K562 (cell line): ENCODE measurements around the gene B3GNT9. TPM values are rescaled to one million over a fixed set of nuclear protein-coding genes. Genes with fewer than 3 reads are reported as not detected.

Experiments used
- CREB3L1 ChIP-seq: fragments of 450-650 bp; IDR thresholded peaks from 2 replicates; pipeline ENCODE4 v1.6.1; 2014; ENCODE audit warnings: low read depth, mild to moderate bottlenecking, moderate library complexity, borderline replicate concordance
- ETV5 ChIP-seq: sonication (generic); formaldehyde crosslinking; IDR thresholded peaks from 2 replicates; pipeline ENCODE4 v1.4.0; 2020; ENCODE audit warnings: low read depth, mild to moderate bottlenecking, missing genetic modification reagents
- MAZ ChIP-seq, 2 experiments: fragments of 450-650 bp in 1 of 2; sonication (generic) in 1 of 2; formaldehyde crosslinking; IDR thresholded peaks in 1 of 2; conservative IDR thresholded peaks in 1 of 2; 2 replicates each; pipeline versions ENCODE4 v1.4.0 to v1.5.0; 2020; ENCODE audit warnings: mild to moderate bottlenecking in 1 of 2, missing genetic modification reagents in 1 of 2
- NR2C1 ChIP-seq, 2 experiments: fragments of 450-650 bp; IDR thresholded peaks; 2 replicates each; pipeline ENCODE4 v1.6.1; 2017; ENCODE audit warnings: mild to moderate bottlenecking in 2 of 2, antibody characterized with exemption in 1 of 2, inconsistent platforms in 1 of 2, missing compliant biosample characterization in 1 of 2, missing genetic modification characterization in 1 of 2
- NRF1 ChIP-seq, 2 experiments: fragments of 450-650 bp; IDR thresholded peaks in 1 of 2; conservative IDR thresholded peaks in 1 of 2; 2 replicates each; pipeline ENCODE4 v1.6.1; 2014; ENCODE audit warnings: mild to moderate bottlenecking in 2 of 2
- POLR2G ChIP-seq: fragments of 200-400 bp; formaldehyde crosslinking; IDR thresholded peaks from 2 replicates; pipeline ENCODE4 v1.6.1; 2017; ENCODE audit warnings: low read depth, mild to moderate bottlenecking, antibody characterized with exemption, low read length, moderate library complexity
- SMARCA5 ChIP-seq: fragments of 450-650 bp; IDR thresholded peaks from 2 replicates; pipeline ENCODE4 v1.6.1; 2016
- TCF15 ChIP-seq: fragments of 250-450 bp; sonication (Bioruptor Pico); IDR thresholded peaks from 2 replicates; pipeline ENCODE4 v1.8.0; 2022; ENCODE audit warnings: moderate library complexity, mild to moderate bottlenecking, inconsistent platforms
- THAP12 ChIP-seq: fragments of 250-450 bp; sonication (Bioruptor Pico); IDR thresholded peaks from 2 replicates; pipeline ENCODE4 v1.9.0; 2021; ENCODE audit warnings: mild to moderate bottlenecking, inconsistent platforms
- YY1 ChIP-seq, 3 experiments: IDR thresholded peaks; 2 replicates each; pipeline ENCODE4 v1.6.1; 2011; ENCODE audit warnings: low read length in 2 of 3, mild to moderate bottlenecking in 2 of 3, moderate library complexity in 2 of 3, borderline replicate concordance in 1 of 3, control low read depth in 1 of 3, low read depth in 1 of 3; ENCODE audit not compliant: insufficient read depth in 3 of 3, insufficient replicate concordance in 2 of 3, control insufficient read depth in 1 of 3, insufficient read length in 1 of 3; ENCODE audit errors: extremely low read depth in 1 of 3
- ZBTB7A ChIP-seq: IDR thresholded peaks from 2 replicates; pipeline ENCODE4 v1.6.1; 2011; ENCODE audit warnings: low read depth, mild to moderate bottlenecking, low read length, moderate library complexity, borderline replicate concordance; ENCODE audit not compliant: control insufficient read depth
- polyA plus RNA-seq, 8 experiments: library from polyadenylated mRNA; depleted of rRNA in 4 of 8; stranded (reverse) in 5 of 8; unstranded in 3 of 8; fragments of >200 nt; fragmentation: Nextera tagmentation in 2 of 8; fragmentation: Illumina TruSeq in 1 of 8; extraction: Ambion mirVana in 2 of 8; extraction: Trizol in 1 of 8; gene quantifications; 2 replicates each; pipeline versions ENCODE4 v1.2.1 to v1.2.3, GENCODE V29; 2011 to 2014; ENCODE audit warnings: inconsistent platforms in 1 of 8, missing spikeins in 1 of 8
- total RNA-seq, 7 experiments: library from RNA; depleted of rRNA in 6 of 7; stranded (reverse); fragments of >200 nt in 6 of 7; fragmentation: Illumina TruSeq in 2 of 7; extraction: Trizol in 2 of 7; gene quantifications; 2 replicates each; pipeline versions ENCODE4 v1.2.1 to v1.2.3, GENCODE V29; 2011 to 2021; ENCODE audit warnings: low replicate concordance in 1 of 7

Gene B3GNT9
- total and polyA plus RNA-seq, 9 of the 15 experiments (the other 6 are each of a cell fraction or from before 2014, with no cell fraction given) = 0.01 to 1.8 (median 1.1) TPM; not detected in 1

- TF ChIP-seq THAP12 (peak; percentile 58; the same call in 1 of the 2 replicates), YY1 (IDR thresholded peaks at IDR 0.05; ENCODE audit: borderline replicate concordance in 1 of 3, control insufficient read depth in 1 of 3, extremely low read depth in 1 of 3, insufficient read depth in 3 of 3, insufficient read length in 1 of 3, insufficient replicate concordance in 2 of 3, low read depth in 1 of 3, low read length in 2 of 3) (peak in 1 of 3 experiments; percentile 40), ZBTB7A (peak; percentile 66; the same call in 1 of the 2 replicates), NR2C1 (IDR thresholded peaks at IDR 0.05) (no peak), NR2C1 (tag; IDR thresholded peaks at IDR 0.05) (no peak), SMARCA5 (no peak), MAZ (CRISPR knock-in tag; conservative IDR thresholded peaks at IDR 0.05 in 1 of 2, IDR thresholded peaks at IDR 0.05 in 1 of 2) (peak; percentile 66 to 86; a peak in 3 of 4 replicates), POLR2G (peak; percentile 77), ETV5 (CRISPR knock-in tag) (peak; percentile 37; the same call in 1 of the 2 replicates), TCF15 (CRISPR knock-in tag) (no peak), CREB3L1 (peak; percentile 44; the same call in 1 of the 2 replicates), NRF1 (conservative IDR thresholded peaks at IDR 0.05 in 1 of 2, IDR thresholded peaks at IDR 0.05 in 1 of 2) (peak in 1 of 2 experiments; percentile 45; a peak in 2 of 4 replicates)
Observed at GRCh38 chr16:67164599-67165061, 13.8 kb upstream of the B3GNT9 start, which contains the start of gene HSF4 (continued).
